Renal cortex interstitium (tissue), 11 donors: ENCODE measurements around the gene NNAT. TPM values are rescaled to one million over a fixed set of nuclear protein-coding genes. Genes with fewer than 3 reads are reported as not detected.

Source experiments
- DNase-seq, 11 donors: peaks; one replicate each; pipeline ENCODE4 v3.0.0-alpha.2; 2013; ENCODE audit warnings: low read depth in 9 of 11, low spot score in 4 of 11; ENCODE audit errors: extremely low read depth in 1 of 11
- polyA plus RNA-seq, 3 donors: library from polyadenylated mRNA; unstranded; fragments of 120-200 nt; gene quantifications; one replicate each; pipeline ENCODE4 v1.2.1, GENCODE V29; 2013; ENCODE audit not compliant: insufficient read length in 3 of 3

NNAT gene
- polyA plus RNA-seq, 3 donors = 94.7 to 129 (median 96.8) TPM

GRCh38 chr20:37490663-37491350 is 30.2 kb upstream of the NNAT start:
- DNase-seq = no peak

DNA sequence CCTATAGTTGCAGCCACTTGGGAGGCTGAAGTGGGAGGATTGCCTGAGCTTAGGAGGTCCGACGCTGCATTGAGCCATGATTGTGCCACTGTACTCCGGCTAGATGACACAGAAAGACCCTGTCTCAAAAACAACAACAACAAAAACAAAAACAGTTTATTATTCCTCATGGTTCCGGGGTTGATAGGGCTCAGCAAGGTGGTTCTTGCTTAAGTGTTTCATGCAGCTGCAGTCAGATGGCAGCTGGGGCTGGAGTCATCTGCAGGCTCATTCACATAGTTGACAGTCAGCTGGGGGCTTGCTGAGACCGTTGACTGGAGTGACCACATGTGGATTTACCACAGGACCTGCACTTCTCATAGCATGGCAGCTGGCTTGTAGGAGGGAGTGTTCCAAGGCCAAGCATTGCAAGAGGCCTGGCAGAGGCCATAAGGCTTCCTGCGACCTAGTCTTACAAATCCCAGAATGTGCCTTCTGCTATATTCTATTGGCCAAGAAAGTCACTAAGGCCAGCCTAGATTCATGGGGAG is 28.9 kb upstream of the NNAT start:
- DNase-seq = no peak

GRCh38 chr20:37492945-37493344 is 28.1 kb upstream of the NNAT start:
- DNase-seq = no peak

GRCh38 chr20:37494301-37494700 is 26.7 kb upstream of the NNAT start:
- no peak for DNase-seq

GRCh38 chr20:37494796-37495195 is 26.3 kb upstream of the NNAT start:
- DNase-seq = no peak

- no peak for DNase-seq
Observed at GRCh38 chr20:37498066-37498665, 22.9 kb upstream of the NNAT start.

GRCh38 chr20:37500311-37500710 is 20.7 kb upstream of the NNAT start:
- no peak for DNase-seq

DNA sequence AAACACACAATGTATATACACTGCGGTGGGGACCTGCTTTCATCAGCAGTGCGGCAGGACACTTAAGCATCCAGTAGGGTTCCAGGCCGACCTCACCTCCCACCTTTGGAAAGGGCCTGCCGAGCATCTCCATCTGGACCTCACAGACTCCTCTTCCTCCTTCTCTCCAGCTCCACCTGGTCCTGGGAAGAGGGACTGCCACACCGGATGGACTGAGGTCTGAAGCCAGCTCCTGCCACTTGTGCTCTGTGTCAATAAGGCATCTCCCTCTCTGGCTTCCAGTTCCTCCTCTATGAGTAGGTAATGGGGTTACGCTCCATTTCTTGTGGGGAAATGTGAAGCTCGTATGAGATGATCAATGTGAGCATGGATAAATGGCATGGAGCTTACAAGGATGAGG is 19.1 kb upstream of the NNAT start:
- DNase-seq = no peak

DNA sequence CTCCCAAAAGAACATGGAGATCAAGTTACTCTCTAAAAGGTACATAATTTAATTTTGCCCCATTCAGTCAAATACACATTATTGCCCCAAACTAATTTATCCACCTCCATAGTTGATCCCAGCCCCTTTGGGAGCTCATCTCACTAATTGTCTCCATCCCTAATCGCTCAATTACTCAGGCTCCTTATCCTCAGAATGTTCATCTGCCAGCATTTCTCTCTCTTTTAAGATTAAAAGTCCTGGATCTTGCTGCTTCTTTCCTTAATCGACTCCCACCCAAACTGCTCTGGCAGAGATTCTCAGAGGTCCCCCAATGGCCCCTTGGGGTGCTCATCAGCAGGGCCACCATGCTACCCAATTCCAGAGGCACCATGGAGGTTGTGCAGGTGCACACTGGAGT is 18.4 kb upstream of the NNAT start:
- no peak for DNase-seq

DNA sequence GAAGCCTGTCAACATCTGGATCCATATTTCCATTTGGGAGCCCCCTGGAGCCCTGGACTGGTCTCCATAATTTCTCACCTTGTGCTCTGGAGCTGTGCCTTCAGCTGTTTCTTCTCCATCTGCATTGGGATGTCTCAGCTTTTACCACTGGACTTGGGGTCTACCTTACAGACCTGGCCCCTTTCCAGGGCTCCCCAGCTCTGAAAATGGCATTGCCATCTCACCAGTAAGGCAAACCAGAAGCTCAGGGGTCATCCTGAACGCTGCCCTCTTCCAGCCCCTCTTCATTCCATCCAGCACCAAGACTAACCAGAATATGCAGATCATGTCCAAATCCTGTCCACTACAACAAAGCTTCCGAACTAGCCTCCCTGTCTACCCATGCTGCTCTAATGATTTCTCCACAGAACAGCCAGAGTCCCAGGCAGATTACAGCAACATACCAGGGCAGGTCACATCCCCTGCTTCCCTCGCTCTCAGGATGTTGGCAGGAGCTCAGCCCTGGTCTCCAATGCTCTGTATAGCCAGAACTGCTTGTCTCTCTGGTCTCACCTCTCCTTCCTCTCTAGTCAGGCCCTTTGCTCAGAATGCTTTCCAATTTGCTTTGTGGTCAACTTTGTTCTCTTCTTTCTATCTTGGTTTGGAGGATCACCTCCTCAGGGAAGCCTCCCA is 17.7 kb upstream of the NNAT start:
- no peak for DNase-seq

- no peak for DNase-seq
Observed at GRCh38 chr20:37504404-37505096, 16.5 kb upstream of the NNAT start.

DNA sequence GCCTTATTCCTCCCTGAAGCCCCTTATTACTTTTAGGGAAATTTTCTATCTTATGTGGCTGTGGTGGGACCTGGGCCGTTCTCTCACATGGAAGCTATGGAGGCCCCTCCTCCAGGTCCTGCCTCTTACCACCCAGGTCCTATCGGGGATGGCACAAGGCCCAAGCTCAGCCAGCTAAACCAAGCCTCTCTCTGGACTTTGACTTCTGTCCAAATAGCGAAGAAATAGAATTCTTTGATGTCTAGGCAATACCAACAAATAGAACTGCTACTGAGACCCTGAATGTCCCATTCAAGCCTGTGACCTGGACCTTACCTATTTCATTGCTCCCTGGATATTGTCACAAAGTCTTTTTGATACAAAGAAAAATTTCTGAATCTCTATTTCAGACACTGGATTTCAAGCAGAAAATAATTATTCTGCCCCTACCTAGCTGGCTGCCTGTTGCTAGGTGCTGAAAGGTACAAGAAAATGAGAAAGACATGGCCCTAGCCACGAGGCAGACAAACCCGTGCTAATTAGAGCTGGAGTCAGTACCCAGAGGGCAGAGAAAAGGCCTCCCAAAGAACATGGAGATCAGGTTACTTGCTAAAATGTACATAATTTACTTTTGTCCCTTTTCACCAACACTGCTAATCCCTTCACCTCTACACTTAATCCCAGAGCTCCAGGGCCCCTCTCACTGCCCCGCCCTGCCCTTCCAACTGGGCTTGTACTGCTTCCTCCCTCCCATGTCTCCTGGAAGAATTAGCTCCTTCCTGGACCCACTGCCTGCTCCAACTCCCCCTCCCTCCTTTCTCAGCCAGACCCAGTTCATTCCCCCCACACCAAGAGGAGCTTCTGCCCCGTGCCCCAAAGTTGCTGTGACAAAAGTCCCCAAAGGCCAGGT is 15.5 kb upstream of the NNAT start:
- no peak for DNase-seq

DNA sequence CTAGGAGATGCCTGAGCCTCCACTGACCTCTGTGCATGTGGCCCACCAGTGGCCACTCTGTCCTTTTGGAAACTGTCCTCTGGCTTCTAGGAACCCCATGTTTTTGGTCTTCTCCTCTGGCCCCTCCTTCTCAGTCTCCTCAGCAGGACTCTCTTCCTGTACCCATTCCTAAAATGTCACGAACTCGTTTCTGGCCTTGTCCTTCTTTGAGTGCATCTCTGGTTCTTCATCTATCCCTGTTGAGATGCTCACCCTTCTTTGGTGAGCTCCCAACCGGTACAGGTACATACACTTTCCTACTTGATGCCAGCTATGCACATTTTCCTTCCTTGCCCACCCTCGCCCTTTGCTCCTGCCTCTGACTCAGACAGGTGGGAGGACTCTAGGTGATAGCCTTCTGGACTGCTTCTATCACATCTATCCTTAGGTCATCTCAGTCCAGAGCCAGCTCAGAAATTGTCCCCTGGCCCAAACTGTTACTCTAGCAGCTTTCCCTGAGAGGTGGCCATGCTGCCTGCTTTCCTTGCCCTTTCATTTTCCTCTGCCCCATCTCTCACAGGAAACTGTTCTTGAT is 14.8 kb upstream of the NNAT start:
- no peak for DNase-seq

DNA sequence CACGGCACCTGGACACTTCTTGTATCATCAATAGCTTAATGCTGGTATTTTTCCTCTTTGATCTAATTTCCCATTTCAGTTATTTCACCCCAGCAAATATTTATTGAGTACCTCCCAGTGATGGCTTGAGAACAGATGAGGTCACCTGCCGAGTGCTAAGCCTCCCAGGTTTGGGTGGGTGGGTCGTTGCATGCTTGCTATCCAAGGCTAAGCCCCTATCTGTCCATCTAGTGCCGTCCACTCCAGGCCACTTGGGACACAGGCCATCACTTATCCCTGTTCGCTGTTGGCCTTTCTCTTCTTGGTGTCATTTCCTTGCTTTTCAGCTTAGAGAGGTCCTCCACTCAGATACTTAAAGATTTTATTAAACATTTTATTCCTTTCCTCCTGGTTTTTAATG is 10.8 kb upstream of the NNAT start:
- DNase-seq = no peak

DNA sequence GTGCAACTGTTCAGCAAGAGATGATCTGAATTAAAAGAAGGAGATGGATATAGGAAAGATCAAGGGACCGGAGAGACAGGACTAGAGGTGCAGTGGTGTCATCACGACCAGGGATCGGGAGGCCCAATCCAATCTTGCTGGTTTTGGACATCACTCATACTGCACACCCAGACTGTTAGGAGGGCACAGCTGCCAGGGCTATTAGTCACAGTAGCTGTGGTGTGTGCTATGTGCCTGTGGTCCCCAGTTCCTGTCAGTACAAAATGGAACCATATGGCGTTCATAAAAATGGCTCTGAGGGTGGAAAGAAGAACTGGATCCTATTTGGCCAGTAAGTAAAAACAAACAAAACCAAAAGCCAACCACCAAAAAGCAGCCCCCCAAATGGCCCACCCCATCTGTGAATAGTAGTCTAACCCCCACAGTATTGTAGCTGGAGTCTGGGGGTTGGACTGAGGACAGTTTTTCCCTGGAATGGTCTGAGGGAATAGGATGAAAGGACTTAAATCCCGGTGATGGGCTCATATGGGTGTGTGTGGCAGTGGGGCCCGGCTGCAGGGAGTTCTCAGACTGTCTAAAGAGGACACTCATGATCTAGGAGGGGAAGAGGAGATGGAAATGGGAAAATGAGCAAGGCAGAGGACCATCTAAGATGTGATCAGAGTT is 9.3 kb upstream of the NNAT start:
- DNase-seq = no peak

GRCh38 chr20:37513779-37514359 is 7.2 kb upstream of the NNAT start:
- DNase-seq = no peak

GRCh38 chr20:37515876-37516275 is 5.2 kb upstream of the NNAT start:
- no peak for DNase-seq
